Measurements from ENCODE around the gene ANXA11.

GRCh38 chr10:80202934-80203834 is 2.2 kb downstream of the ANXA11 start:
- TF ChIP-seq CTCF (IDR thresholded peaks at IDR 0.05) (no peak), POLR2A (IDR thresholded peaks at IDR 0.05) (no peak)

Data from testis (tissue), 2 donors.